Activated naive CD8-positive, alpha-beta T cell treated with anti-CD3 and anti-CD28 coated beads, Interleukin-2, amount 50 U/mL, for 24 hours (primary cell): Measurements from ENCODE around the gene PCDHGA5.
A peak's percentile ranks its signal among the peaks of the same experiment; 100 is the strongest.
"Not testable (repeated sequence)": the region's sequence is repeated elsewhere in the genome, so short reads cannot be mapped to it uniquely, and the experiment has no call there.

Experiments used
- ATAC-seq: fragments of 150-1000 bp; cut with Tn5 transposase; one replicate; pipeline ENCODE4 v1.10.0; 2021
- DNase-seq: peaks from one replicate; pipeline ENCODE4 v3.0.0; 2021
- H3K27ac Mint-ChIP-seq: one replicate; pipeline ENCODE4 v1.8.0; 2021; ENCODE audit warnings: mild to moderate bottlenecking, mixed read lengths
- H3K27me3 Mint-ChIP-seq: one replicate; pipeline ENCODE4 v1.8.0; 2021; ENCODE audit warnings: mixed read lengths
- H3K36me3 Mint-ChIP-seq: one replicate; pipeline ENCODE4 v1.8.0; 2021; ENCODE audit warnings: low read depth, mixed read lengths
- H3K4me1 Mint-ChIP-seq: one replicate; pipeline ENCODE4 v1.8.0; 2021; ENCODE audit warnings: mixed read lengths
- H3K4me3 Mint-ChIP-seq: one replicate; pipeline ENCODE4 v1.8.0; 2021; ENCODE audit warnings: mild to moderate bottlenecking, moderate library complexity, mixed read lengths
- H3K9me3 Mint-ChIP-seq: one replicate; pipeline ENCODE4 v1.8.0; 2021; ENCODE audit warnings: mixed read lengths

Gene PCDHGA5

DNA sequence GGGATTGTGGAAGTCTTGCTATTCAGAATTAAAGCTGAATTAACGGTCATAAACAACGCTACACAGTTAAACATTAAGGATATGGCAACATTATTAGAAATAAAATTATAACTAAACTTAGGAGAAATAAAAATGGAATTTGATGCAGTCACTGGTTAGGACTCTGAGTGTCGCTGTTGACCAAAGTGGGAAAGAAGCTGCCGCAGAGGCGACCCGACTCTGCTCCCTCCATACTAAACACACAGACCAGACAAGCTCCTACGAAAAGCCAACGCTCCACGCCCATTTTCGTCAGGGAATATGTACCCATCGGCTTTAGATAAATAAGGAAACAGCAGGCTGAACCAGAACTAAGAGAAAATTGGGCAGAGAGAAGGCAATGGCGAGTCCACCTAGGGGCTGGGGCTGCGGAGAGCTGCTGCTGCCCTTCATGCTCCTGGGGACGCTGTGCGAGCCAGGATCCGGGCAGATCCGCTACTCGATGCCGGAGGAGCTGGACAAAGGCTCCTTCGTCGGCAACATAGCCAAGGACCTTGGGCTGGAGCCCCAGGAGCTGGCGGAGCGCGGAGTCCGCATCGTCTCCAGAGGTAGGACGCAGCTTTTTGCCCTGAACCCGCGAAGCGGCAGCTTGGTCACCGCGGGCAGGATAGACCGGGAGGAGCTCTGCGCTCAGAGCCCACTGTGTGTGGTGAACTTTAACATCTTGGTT, at the start of gene PCDHGA5:
TSS of gene PCDHGA5 (plus strand) at position 211 of the 709 bp plus-strand sequence. CDS start at position 380, 169 bp downstream.
- Mint-ChIP-seq H3K4me3 (no peak within 1 kb of the TSS), H3K9me3 (peaks cover 48% of the 10 kb centered on the region), H3K4me1 (peaks cover 2% of the 10 kb centered on the region), H3K36me3 (peaks cover 38% of the 10 kb centered on the region), H3K27ac (no peak within 1 kb of the TSS), H3K27me3 (peaks cover 70% of the 10 kb centered on the region)
- DNase-seq (no peak), ATAC-seq (no peak)

DNA sequence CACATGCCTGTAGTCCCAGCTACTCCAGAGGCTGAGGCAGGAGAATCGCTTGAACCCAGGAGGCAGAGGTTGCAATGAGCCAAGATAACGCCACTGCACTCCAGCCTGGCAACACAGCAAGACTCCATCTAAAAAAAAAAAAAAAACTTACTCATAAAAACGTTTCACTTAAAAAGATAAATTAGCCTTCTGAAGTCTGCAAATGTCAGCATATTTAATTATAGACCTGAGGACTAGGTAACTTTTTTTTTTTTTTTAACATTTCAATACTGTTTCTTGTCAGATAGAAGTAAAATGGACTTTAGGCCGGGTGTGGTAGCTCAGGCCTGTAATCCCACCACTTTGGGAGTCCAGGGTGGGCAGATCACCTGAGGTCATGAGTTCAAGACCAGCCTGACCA, 47.0 kb upstream of the PCDHGA5 start:
- DNase-seq, result not testable (repeated sequence)
- peaks cover 87% of the 10 kb centered on the region for H3K36me3 Mint-ChIP-seq

DNA sequence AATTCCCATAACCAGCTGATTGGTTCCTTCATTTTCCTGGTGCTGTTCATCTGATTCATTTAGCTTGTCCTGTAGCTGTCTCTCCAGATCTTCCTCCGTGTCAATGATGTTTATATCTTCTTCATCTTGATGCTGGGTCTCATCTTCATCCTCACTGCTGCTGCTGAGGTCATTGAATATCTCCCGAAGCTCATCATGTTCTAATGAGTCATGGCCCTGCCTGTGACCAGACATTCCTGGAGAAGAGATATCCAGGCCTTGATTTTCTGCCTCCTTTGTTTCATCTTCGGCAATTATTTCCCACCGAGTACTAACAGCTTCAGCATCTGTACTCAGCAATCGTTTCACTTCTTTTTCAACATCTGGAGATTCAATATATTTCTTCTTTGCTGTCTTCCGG, 44.8 kb upstream of the PCDHGA5 start:
- Mint-ChIP-seq H3K9me3 (peaks cover 63% of the 10 kb centered on the region), H3K27me3 (no peaks in the 10 kb centered on the region), H3K4me1 (peaks cover 41% of the 10 kb centered on the region), H3K4me3 (peak overlapping the region; percentile 95), H3K27ac (peak overlapping the region; percentile 37), H3K36me3 (peaks cover 74% of the 10 kb centered on the region)
- DNase-seq (no peak), ATAC-seq (no peak)

More for the DNA sequence above, 47.0 kb upstream of the PCDHGA5 start:
- ATAC-seq, H3K27me3 Mint-ChIP-seq, H3K27ac Mint-ChIP-seq, H3K4me3 Mint-ChIP-seq: not testable (repeated sequence)
- Mint-ChIP-seq H3K9me3 (peaks cover 74% of the 10 kb centered on the region), H3K4me1 (peaks cover 37% of the 10 kb centered on the region)

DNA sequence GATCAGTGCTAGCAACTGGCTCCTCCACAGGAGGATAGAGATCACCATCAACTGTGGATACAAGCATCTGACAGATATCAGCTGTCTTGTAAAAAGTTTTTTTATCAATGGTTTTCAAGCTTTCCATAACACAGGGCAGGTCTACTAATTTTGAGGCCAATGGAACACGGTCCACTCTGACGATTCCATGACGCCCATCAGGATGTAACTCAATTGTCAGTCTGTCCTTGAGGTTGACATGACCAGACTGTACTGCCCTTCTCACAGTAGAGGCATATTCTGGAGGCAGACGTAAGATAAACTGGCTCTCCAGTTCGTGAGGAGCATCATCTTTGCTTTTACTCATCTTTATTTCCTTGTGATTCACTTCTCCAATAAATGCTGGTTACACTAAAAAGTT, 44.3 kb upstream of the PCDHGA5 start:
- Mint-ChIP-seq H3K27me3 (no peaks in the 10 kb centered on the region), H3K4me1 (peaks cover 41% of the 10 kb centered on the region), H3K27ac (peak overlapping the region; percentile 97), H3K36me3 (peaks cover 71% of the 10 kb centered on the region), H3K4me3 (peak overlapping the region; percentile 95), H3K9me3 (peaks cover 62% of the 10 kb centered on the region)
- DNase-seq (no peak), ATAC-seq (no peak)

DNA sequence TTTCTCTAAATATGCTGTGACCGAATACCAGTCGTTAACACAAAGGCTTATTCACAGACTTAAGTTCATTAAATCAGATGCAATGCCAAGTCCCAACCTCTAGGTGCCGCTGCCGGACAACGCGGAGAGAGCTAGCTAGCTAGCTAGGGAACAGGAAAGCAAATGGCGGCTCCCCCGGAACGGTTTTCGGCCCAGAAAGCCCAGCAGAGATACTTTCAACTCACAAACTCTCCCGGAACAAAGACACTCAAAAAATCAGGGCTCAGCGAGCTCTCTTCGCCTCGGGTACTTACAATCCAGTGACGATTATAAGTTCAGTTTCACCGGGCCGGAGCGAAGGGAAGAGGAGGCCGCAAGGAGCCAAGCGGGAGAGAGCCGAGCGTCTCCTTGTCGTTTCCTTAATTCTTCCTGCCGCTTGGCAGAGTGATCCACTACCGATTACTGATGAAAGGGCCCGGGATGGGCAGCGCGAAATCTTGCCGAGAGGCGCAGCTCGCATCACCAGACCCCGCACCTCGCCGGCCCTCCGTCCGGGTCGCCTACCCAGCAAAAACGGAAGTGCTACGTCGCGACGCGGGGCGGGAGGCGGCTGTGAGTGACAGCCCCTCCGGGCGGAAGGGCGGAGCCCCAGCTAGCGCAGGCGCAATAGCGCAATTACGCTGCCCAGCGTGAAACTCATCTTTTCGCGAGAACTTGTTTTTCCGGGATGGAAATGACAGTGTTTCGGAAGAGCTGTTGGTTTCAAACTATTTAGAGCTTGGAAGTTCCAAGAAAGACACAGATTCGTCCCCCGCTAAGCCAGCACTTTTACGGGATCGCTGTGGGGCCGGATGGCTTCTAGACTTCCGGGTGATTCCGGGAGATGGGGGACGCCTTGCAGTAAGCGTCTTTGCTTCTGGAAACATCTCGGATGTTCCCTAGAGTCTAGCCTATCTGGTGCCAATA, 43.5 kb upstream of the PCDHGA5 start, which contains the start of gene TAF7:
TSS of gene TAF7 (minus strand) at position 560 of the 945 bp plus-strand sequence. CDS start 740 bp downstream, outside the sequence.
- Mint-ChIP-seq H3K4me3 (peak within 1 kb of the TSS; percentile 95), H3K36me3 (peaks cover 63% of the 10 kb centered on the region), H3K27me3 (no peaks in the 10 kb centered on the region), H3K4me1 (peaks cover 40% of the 10 kb centered on the region), H3K27ac (peak within 1 kb of the TSS; percentile 97), H3K9me3 (peaks cover 55% of the 10 kb centered on the region)
- ATAC-seq (peak; percentile 96), DNase-seq (peak; percentile 93)

DNA sequence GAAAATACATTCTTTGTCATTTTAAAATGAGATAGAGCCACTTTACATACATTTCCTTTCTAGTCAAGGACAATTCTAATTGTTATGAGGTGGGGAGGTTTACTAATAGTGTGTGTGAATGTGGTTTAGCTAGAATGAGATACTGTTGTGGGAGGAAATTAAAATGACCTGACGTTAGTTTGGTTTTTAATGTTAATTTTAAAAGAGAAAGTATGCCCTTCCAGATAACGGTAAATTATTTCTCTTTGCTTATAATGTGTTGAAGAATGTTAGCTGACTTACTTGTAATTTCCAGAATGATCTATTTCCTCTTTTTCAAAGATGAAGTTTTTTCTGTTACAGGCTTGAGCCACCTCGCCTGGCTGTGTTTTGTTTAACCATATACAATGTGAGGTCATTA, 41.7 kb upstream of the PCDHGA5 start:
- H3K4me3 Mint-ChIP-seq, result no peak overlapping the region
- ATAC-seq (no peak), DNase-seq (no peak)
- peaks cover 59% of the 10 kb centered on the region for H3K9me3 Mint-ChIP-seq
- no peak overlapping the region for H3K27ac Mint-ChIP-seq
- H3K27me3 Mint-ChIP-seq, result peaks cover 9% of the 10 kb centered on the region
- H3K36me3 Mint-ChIP-seq, result peaks cover 52% of the 10 kb centered on the region
- H3K4me1 Mint-ChIP-seq, result peaks cover 43% of the 10 kb centered on the region

DNA sequence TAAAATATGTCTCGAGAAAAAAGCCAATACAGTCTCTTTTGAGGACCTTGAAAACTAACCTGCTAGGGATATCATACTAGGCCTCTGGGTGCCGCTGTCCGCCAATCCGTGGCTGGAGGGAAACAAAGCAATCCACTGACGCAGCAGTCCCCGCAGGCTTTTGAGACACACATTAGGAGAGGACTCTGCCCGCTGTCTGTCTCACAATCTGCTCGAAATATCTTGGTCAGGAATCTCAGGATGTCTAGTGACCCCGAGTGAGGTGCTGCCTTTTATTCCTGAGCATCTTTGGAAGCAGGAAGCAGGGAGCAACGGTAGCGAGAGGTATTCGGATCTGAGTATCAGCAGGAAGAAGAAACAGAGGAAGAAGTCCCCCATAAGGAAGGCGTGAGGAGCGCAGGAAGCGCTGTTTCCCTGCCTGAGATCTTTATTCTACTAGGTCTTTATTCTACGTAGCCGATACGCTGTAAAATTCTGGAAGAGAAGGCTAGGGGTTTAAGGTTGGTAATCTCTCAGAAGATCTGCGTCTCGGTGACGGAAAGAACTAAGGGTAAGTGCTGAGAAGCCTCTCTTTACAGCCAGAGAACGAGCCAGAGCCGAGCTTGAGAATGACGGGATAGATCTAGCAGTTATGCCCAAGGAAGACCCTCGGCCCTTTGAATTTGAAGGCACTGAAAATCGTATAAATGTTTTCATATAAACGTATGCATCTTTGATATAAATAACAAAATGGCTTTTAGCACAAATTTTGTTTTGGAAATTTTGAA, 37.7 kb upstream of the PCDHGA5 start:
- peak overlapping the region; percentile 76 for H3K27ac Mint-ChIP-seq
- DNase-seq, result peak; percentile 61

DNA sequence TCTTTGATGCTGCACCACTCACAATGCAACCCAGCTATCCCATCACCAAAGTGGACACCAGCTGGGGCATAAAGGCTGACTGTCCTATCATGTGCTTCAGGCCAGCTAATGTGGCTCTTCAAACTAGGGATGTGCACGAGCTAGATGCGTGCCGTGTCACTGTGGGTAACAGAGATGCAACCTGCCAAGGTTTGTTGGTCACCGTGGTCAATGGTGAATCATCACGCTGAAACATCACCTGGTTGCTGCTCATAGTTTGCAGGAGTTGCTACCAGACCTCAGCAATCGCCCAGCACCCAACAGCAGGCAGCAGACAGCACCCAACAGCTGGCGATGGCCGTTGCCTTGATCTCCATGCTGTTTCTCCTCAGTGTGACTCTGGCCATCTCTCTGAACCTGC, 35.7 kb upstream of the PCDHGA5 start:
- peaks cover 56% of the 10 kb centered on the region for H3K27me3 Mint-ChIP-seq
- H3K27ac Mint-ChIP-seq, result no peak overlapping the region
- peaks cover 18% of the 10 kb centered on the region for H3K36me3 Mint-ChIP-seq

More for the DNA sequence above, 37.7 kb upstream of the PCDHGA5 start:
- Mint-ChIP-seq H3K9me3 (peaks cover 58% of the 10 kb centered on the region), H3K4me3 (peak overlapping the region; percentile 85), H3K27me3 (peaks cover 43% of the 10 kb centered on the region), H3K4me1 (peaks cover 14% of the 10 kb centered on the region), H3K36me3 (peaks cover 25% of the 10 kb centered on the region)
- ATAC-seq, result peak; percentile 87

DNA sequence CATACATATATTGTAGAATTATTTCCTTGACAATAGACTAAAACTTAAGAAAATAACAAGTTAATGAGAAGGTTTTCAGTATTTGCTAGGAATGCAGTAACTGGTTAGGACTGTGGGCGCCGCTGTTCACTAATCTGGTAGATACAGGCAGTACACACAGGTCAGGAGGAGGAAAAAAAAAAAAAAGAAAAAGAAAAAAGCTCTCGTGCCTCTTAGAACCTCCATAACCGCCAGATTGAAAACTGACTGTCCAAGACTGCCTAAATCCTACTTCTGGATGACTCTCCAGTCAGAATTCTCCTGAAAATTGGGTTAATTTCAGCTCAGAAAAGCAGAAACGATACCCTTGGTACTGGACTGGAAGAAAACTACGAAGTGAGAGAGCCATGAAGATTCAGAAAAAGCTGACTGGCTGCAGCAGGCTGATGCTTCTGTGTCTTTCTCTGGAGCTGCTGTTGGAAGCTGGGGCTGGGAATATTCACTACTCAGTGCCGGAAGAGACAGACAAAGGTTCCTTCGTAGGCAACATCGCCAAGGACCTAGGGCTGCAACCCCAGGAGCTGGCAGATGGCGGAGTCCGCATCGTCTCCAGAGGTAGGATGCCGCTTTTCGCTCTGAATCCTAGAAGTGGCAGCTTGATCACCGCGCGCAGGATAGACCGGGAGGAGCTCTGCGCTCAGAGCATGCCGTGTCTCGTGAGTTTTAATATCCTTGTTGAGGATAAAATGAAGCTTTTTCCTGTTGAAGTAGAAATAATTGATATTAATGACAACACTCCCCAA, 33.5 kb upstream of the PCDHGA5 start, which contains the start of gene PCDHGA1:
TSS of gene PCDHGA1 (plus strand) at position 216 of the 782 bp plus-strand sequence.
- Mint-ChIP-seq H3K4me3 (no peak within 1 kb of the TSS), H3K27me3 (peaks cover 75% of the 10 kb centered on the region), H3K9me3 (peaks cover 72% of the 10 kb centered on the region), H3K27ac (no peak within 1 kb of the TSS), H3K4me1 (peaks cover 5% of the 10 kb centered on the region), H3K36me3 (peaks cover 23% of the 10 kb centered on the region)
- DNase-seq (no peak), ATAC-seq (no peak)

More for the DNA sequence above, 35.7 kb upstream of the PCDHGA5 start:
- Mint-ChIP-seq H3K4me3 (no peak overlapping the region), H3K9me3 (peaks cover 56% of the 10 kb centered on the region), H3K4me1 (peaks cover 5% of the 10 kb centered on the region)
- DNase-seq (no peak), ATAC-seq (no peak)

DNA sequence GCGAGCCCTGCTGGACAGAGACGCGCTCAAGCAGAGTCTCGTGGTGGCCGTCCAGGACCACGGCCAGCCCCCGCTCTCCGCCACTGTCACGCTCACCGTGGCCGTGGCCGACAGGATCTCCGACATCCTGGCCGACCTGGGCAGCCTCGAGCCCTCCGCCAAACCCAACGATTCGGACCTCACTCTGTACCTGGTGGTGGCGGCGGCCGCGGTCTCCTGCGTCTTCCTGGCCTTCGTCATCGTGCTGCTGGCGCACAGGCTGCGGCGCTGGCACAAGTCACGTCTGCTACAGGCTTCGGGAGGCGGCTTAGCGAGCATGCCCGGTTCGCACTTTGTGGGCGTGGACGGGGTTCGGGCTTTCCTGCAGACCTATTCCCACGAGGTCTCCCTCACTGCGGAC, 31.4 kb upstream of the PCDHGA5 start:
- peaks cover 82% of the 10 kb centered on the region for H3K27me3 Mint-ChIP-seq
- H3K36me3 Mint-ChIP-seq, result peaks cover 20% of the 10 kb centered on the region
- not testable (repeated sequence) for H3K27ac Mint-ChIP-seq, ATAC-seq, H3K4me3 Mint-ChIP-seq, DNase-seq, H3K4me1 Mint-ChIP-seq
- H3K9me3 Mint-ChIP-seq, result peaks cover 75% of the 10 kb centered on the region

DNA sequence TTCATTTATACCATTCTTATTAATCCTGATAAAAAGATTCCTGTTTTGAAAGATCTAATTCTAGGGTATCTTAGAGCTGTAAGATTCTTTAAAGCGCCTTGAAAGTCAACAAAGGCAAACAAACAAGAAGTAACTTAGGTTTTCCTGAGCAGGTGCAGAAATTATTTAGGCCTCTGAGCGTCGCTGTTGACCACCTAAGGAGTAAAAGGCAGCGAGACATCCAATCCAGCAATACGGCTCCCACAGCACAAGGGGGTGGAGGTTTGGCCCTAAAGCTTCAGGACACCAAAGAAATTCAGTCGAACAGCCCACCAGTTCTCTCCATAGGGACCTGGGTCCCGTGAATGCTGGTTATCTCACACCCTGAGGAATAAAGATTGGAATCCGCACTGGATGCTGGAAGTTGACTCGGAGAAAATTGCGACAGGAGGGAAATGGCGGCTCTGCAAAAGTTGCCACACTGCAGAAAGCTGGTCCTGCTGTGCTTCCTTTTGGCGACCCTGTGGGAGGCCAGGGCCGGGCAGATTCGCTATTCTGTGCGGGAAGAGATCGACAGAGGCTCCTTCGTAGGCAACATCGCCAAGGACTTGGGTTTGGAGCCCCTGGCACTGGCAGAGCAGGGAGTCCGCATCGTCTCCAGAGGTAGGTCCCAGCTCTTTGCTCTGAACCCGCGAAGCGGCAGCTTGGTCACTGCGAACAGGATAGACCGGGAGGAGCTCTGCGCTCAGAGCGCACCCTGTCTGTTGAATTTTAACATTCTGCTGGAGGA, 25.2 kb upstream of the PCDHGA5 start, which contains the start of gene PCDHGA2:
TSS of gene PCDHGA2 (plus strand) at position 223 of the 769 bp plus-strand sequence.
- DNase-seq (no peak), ATAC-seq (no peak)
- Mint-ChIP-seq H3K36me3 (peaks cover 24% of the 10 kb centered on the region), H3K27me3 (peaks cover 85% of the 10 kb centered on the region), H3K4me1 (no peaks in the 10 kb centered on the region), H3K27ac (no peak within 1 kb of the TSS), H3K9me3 (peaks cover 71% of the 10 kb centered on the region), H3K4me3 (no peak within 1 kb of the TSS)

DNA sequence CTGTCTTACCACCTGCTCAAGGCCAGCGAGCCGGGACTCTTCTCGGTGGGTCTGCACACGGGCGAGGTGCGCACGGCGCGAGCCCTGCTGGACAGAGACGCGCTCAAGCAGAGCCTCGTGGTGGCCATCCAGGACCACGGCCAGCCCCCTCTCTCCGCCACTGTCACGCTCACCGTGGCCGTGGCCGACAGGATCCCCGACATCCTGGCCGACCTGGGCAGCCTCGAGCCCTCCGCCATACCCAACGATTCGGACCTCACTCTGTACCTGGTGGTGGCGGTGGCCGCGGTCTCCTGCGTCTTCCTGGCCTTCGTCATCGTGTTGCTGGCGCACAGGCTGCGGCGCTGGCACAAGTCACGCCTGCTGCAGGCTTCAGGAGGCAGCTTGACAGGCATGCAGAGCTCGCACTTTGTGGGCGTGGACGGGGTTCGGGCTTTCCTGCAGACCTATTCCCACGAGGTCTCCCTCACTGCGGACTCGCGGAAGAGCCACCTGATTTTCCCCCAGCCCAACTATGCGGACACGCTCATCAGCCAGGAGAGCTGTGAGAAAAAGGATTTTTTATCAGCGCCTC, 23.1 kb upstream of the PCDHGA5 start:
- H3K9me3 Mint-ChIP-seq, result peaks cover 65% of the 10 kb centered on the region
- H3K36me3 Mint-ChIP-seq, result peaks cover 34% of the 10 kb centered on the region
- DNase-seq, H3K27ac Mint-ChIP-seq, ATAC-seq, H3K4me1 Mint-ChIP-seq, H3K4me3 Mint-ChIP-seq: not testable (repeated sequence)
- H3K27me3 Mint-ChIP-seq, result peaks cover 81% of the 10 kb centered on the region
